HEK293 (cell line): ENCODE data around the gene RFTN1.

Experiments
- CTCF ChIA-PET: fragments of 350-600 bp; formaldehyde crosslinking; extraction: SDS; loops from one replicate; lab custom pipeline; 2021; ENCODE audit warnings: antibody characterized with exemption; lab: Yijun Ruan, JAX
- POLR2A ChIA-PET: fragments of 300-600 bp; formaldehyde crosslinking; extraction: SDS; loops from one replicate; lab custom pipeline; 2020; ENCODE audit warnings: antibody characterized with exemption, inconsistent platforms; lab: Yijun Ruan, JAX
- H3K27ac ChIP-seq: fragments of 200-500 bp; sonication (Bioruptor generic); 2 replicates; pipeline ENCODE4 v1.5.1; 2014; ENCODE audit warnings: low read depth, low read length, control low read depth, inconsistent platforms; ENCODE audit errors: extremely low read depth
- H3K36me3 ChIP-seq, 2 experiments: fragments of 200-500 bp in 1 of 2; sonication (Bioruptor generic) in 1 of 2; 1 replicate in 1 of 2; 2 replicates in 1 of 2; pipeline ENCODE4 v1.5.1; 2014 to 2017; ENCODE audit warnings: inconsistent platforms in 2 of 2, low read length in 2 of 2; ENCODE audit not compliant: control insufficient read depth in 2 of 2, insufficient read depth in 1 of 2
- H3K4me1 ChIP-seq: fragments of 200-500 bp; sonication (Bioruptor generic); 2 replicates; pipeline ENCODE4 v1.5.1; 2014; ENCODE audit warnings: mild to moderate bottlenecking, low read length, inconsistent platforms; ENCODE audit not compliant: control insufficient read depth, insufficient read depth
- H3K4me3 ChIP-seq: 2 replicates; pipeline ENCODE4 v1.5.1; 2011; ENCODE audit warnings: low read depth, mild to moderate bottlenecking, control low read depth, low read length, moderate library complexity
- H3K9me3 ChIP-seq: fragments of 200-500 bp; sonication (Bioruptor generic); 2 replicates; pipeline ENCODE4 v1.5.1; 2014; ENCODE audit warnings: low read depth, low read length, inconsistent platforms; ENCODE audit not compliant: control insufficient read depth, insufficient read depth
- FEZF1 ChIP-seq: fragments of 450-650 bp; formaldehyde crosslinking; IDR thresholded peaks from 2 replicates; pipeline ENCODE4 v1.5.1; 2016; ENCODE audit warnings: missing biosample characterization, missing genetic modification characterization
- GFI1B ChIP-seq: fragments of 450-650 bp; formaldehyde crosslinking; IDR thresholded peaks from 2 replicates; pipeline ENCODE4 v1.5.1; 2016; ENCODE audit warnings: missing biosample characterization, missing genetic modification characterization
- KLF1 ChIP-seq: fragments of 450-650 bp; formaldehyde crosslinking; IDR thresholded peaks from 2 replicates; pipeline ENCODE4 v1.5.1; 2016; ENCODE audit warnings: missing biosample characterization, missing genetic modification characterization
- OVOL3 ChIP-seq: fragments of 450-650 bp; formaldehyde crosslinking; IDR thresholded peaks from 2 replicates; pipeline ENCODE4 v1.5.1; 2016; ENCODE audit warnings: missing biosample characterization, missing genetic modification characterization
- PRDM1 ChIP-seq: fragments of 450-650 bp; formaldehyde crosslinking; IDR thresholded peaks from 2 replicates; pipeline ENCODE4; 2016; ENCODE audit warnings: missing biosample characterization, missing genetic modification characterization
- RBAK ChIP-seq: fragments of 450-650 bp; formaldehyde crosslinking; IDR thresholded peaks from 2 replicates; pipeline ENCODE4 v1.5.1; 2016; ENCODE audit warnings: missing biosample characterization, missing genetic modification characterization
- YY1 ChIP-seq: fragments of 450-650 bp; formaldehyde crosslinking; IDR thresholded peaks from 2 replicates; pipeline ENCODE4 v1.5.1; 2018; ENCODE audit warnings: missing biosample characterization, missing genetic modification characterization
- ZBTB48 ChIP-seq: fragments of 450-650 bp; formaldehyde crosslinking; IDR thresholded peaks from 2 replicates; pipeline ENCODE4 v1.5.1; 2016; ENCODE audit warnings: missing biosample characterization, missing genetic modification characterization
- ZNF2 ChIP-seq: fragments of 450-650 bp; formaldehyde crosslinking; IDR thresholded peaks from 2 replicates; pipeline ENCODE4 v1.5.1; 2016; ENCODE audit warnings: missing biosample characterization, missing genetic modification characterization
- ZNF202 ChIP-seq: fragments of 450-650 bp; formaldehyde crosslinking; IDR thresholded peaks from 2 replicates; pipeline ENCODE4 v1.5.1; 2016; ENCODE audit warnings: missing biosample characterization, missing genetic modification characterization, borderline replicate concordance
- ZNF37A ChIP-seq: fragments of 450-650 bp; IDR thresholded peaks from 2 replicates; pipeline ENCODE4 v1.5.1; 2018; ENCODE audit warnings: missing biosample characterization, missing genetic modification characterization
- ZNF404 ChIP-seq: fragments of 450-650 bp; formaldehyde crosslinking; IDR thresholded peaks from 2 replicates; pipeline ENCODE4 v1.5.1; 2017; ENCODE audit warnings: missing biosample characterization, missing genetic modification characterization
- ZNF530 ChIP-seq: fragments of 450-650 bp; formaldehyde crosslinking; IDR thresholded peaks from 2 replicates; pipeline ENCODE4 v1.5.1; 2016; ENCODE audit warnings: low read depth, missing biosample characterization, missing genetic modification characterization
- ZNF544 ChIP-seq: fragments of 450-650 bp; formaldehyde crosslinking; IDR thresholded peaks from 2 replicates; pipeline ENCODE4 v1.5.0; 2017; ENCODE audit warnings: missing biosample characterization, missing genetic modification characterization
- ZNF585B ChIP-seq: fragments of 450-650 bp; formaldehyde crosslinking; IDR thresholded peaks from 2 replicates; pipeline ENCODE4 v1.5.1; 2016; ENCODE audit warnings: missing biosample characterization, missing genetic modification characterization
- ZNF621 ChIP-seq: fragments of 450-650 bp; formaldehyde crosslinking; IDR thresholded peaks from 2 replicates; pipeline ENCODE4 v1.5.1; 2017; ENCODE audit warnings: missing biosample characterization, missing genetic modification characterization
- ZNF654 ChIP-seq: fragments of 450-650 bp; formaldehyde crosslinking; IDR thresholded peaks from 2 replicates; pipeline ENCODE4 v1.5.1; 2016; ENCODE audit warnings: low read depth, missing biosample characterization, missing genetic modification characterization
- ZSCAN16 ChIP-seq: fragments of 450-650 bp; formaldehyde crosslinking; IDR thresholded peaks from 2 replicates; pipeline ENCODE4 v1.5.1; 2016; ENCODE audit warnings: missing biosample characterization, missing genetic modification characterization
- TF ChIP-seq, protein P1 (sequence below): fragments of 450-650 bp; IDR thresholded peaks from 2 replicates; pipeline ENCODE4 v1.5.1; 2018; ENCODE audit warnings: missing biosample characterization, missing genetic modification characterization
- TF ChIP-seq, protein P2 (sequence below): fragments of 450-650 bp; formaldehyde crosslinking; IDR thresholded peaks from 2 replicates; pipeline ENCODE4 v1.5.1; 2017; ENCODE audit warnings: missing biosample characterization, missing genetic modification characterization
- TF ChIP-seq, protein P3 (sequence below): fragments of 450-650 bp; formaldehyde crosslinking; conservative IDR thresholded peaks from 2 replicates; pipeline ENCODE4 v1.5.1; 2016; ENCODE audit warnings: low read depth, missing biosample characterization, missing genetic modification characterization
- TF ChIP-seq, protein P4 (sequence below): fragments of 450-650 bp; formaldehyde crosslinking; IDR thresholded peaks from 2 replicates; pipeline ENCODE4 v1.5.1; 2016; ENCODE audit warnings: missing biosample characterization, missing genetic modification characterization

The RFTN1 gene

DNA sequence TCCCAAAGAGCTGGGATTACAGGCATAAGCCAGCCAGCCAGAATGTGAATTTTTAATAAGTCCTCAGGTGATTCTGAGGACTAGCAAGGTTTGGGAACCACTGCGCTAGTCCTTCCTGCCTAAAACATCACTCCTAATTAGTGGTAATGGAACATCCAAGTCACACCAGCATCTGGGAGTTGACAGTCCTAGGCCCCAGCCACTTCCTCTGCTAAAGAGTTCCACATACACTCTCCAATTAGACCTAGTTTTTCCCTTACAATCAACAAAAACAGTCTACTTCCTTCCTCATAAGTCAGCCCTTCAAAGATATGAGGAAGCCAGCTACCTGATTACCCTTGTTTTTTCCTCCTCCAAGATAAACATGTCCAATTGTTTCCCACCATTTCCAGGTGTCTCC is 170.4 kb downstream of the RFTN1 start:
- H3K27ac ChIP-seq = no peak overlapping the region
- ChIA-PET CTCF (interaction anchor here (0.6 to 1.0 kb wide), 2 partner anchors 25 to 198 kb away, joined by 3 to 4 read pairs; no protein-coding TSS in a partner anchor), POLR2A (no interaction called here)
- H3K4me1 ChIP-seq = no peaks in the 10 kb centered on the region
- peaks cover 0 to 6% of the 10 kb centered on the region in 2 experiments; a peak in 1 of 3 replicates for H3K36me3 ChIP-seq
- TF ChIP-seq, protein P1, sequence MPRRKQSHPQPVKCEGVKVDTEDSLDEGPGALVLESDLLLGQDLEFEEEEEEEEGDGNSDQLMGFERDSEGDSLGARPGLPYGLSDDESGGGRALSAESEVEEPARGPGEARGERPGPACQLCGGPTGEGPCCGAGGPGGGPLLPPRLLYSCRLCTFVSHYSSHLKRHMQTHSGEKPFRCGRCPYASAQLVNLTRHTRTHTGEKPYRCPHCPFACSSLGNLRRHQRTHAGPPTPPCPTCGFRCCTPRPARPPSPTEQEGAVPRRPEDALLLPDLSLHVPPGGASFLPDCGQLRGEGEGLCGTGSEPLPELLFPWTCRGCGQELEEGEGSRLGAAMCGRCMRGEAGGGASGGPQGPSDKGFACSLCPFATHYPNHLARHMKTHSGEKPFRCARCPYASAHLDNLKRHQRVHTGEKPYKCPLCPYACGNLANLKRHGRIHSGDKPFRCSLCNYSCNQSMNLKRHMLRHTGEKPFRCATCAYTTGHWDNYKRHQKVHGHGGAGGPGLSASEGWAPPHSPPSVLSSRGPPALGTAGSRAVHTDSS = no peak
- no peak for TF ChIP-seq ZNF404 (tag by site-specific recombination)
- TF ChIP-seq ZNF37A (tag by site-specific recombination) = no peak
- no peak for TF ChIP-seq ZNF544 (tag by site-specific recombination)
- TF ChIP-seq ZNF202 (tag by site-specific recombination) = no peak
- TF ChIP-seq FEZF1 (tag by site-specific recombination) = no peak
- TF ChIP-seq, protein P2, sequence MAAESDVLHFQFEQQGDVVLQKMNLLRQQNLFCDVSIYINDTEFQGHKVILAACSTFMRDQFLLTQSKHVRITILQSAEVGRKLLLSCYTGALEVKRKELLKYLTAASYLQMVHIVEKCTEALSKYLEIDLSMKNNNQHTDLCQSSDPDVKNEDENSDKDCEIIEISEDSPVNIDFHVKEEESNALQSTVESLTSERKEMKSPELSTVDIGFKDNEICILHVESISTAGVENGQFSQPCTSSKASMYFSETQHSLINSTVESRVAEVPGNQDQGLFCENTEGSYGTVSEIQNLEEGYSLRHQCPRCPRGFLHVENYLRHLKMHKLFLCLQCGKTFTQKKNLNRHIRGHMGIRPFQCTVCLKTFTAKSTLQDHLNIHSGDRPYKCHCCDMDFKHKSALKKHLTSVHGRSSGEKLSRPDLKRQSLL (tag by site-specific recombination) = no peak
- TF ChIP-seq ZNF654 (tag by site-specific recombination) = no peak
- TF ChIP-seq GFI1B (tag by site-specific recombination) = no peak
- TF ChIP-seq, protein P3, sequence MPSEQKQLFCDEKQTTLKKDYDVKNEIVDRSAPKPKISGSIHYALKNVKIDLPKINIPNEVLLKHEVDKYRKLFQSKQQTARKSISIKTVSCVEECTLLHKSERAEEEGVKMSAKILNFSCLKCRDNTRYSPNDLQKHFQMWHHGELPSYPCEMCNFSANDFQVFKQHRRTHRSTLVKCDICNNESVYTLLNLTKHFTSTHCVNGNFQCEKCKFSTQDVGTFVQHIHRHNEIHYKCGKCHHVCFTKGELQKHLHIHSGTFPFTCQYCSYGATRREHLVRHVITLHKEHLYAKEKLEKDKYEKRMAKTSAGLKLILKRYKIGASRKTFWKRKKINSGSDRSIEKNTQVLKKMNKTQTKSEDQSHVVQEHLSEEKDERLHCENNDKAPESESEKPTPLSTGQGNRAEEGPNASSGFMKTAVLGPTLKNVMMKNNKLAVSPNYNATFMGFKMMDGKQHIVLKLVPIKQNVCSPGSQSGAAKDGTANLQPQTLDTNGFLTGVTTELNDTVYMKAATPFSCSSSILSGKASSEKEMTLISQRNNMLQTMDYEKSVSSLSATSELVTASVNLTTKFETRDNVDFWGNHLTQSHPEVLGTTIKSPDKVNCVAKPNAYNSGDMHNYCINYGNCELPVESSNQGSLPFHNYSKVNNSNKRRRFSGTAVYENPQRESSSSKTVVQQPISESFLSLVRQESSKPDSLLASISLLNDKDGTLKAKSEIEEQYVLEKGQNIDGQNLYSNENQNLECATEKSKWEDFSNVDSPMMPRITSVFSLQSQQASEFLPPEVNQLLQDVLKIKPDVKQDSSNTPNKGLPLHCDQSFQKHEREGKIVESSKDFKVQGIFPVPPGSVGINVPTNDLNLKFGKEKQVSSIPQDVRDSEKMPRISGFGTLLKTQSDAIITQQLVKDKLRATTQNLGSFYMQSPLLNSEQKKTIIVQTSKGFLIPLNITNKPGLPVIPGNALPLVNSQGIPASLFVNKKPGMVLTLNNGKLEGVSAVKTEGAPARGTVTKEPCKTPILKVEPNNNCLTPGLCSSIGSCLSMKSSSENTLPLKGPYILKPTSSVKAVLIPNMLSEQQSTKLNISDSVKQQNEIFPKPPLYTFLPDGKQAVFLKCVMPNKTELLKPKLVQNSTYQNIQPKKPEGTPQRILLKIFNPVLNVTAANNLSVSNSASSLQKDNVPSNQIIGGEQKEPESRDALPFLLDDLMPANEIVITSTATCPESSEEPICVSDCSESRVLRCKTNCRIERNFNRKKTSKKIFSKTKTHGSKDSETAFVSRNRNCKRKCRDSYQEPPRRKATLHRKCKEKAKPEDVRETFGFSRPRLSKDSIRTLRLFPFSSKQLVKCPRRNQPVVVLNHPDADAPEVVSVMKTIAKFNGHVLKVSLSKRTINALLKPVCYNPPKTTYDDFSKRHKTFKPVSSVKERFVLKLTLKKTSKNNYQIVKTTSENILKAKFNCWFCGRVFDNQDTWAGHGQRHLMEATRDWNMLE (tag by site-specific recombination) = no peak
- TF ChIP-seq, protein P4, sequence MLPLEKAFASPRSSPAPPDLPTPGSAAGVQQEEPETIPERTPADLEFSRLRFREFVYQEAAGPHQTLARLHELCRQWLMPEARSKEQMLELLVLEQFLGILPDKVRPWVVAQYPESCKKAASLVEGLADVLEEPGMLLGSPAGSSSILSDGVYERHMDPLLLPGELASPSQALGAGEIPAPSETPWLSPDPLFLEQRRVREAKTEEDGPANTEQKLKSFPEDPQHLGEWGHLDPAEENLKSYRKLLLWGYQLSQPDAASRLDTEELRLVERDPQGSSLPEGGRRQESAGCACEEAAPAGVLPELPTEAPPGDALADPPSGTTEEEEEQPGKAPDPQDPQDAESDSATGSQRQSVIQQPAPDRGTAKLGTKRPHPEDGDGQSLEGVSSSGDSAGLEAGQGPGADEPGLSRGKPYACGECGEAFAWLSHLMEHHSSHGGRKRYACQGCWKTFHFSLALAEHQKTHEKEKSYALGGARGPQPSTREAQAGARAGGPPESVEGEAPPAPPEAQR (tag by site-specific recombination) = no peak
- no peak for TF ChIP-seq KLF1
- no peak for TF ChIP-seq ZSCAN16 (tag by site-specific recombination)
- TF ChIP-seq ZNF585B = no peak
- TF ChIP-seq YY1 (tag by site-specific recombination) = no peak
- TF ChIP-seq ZNF530 (tag by site-specific recombination) = no peak
- H3K9me3 ChIP-seq = no peaks in the 10 kb centered on the region
- no peak overlapping the region for H3K4me3 ChIP-seq

DNA sequence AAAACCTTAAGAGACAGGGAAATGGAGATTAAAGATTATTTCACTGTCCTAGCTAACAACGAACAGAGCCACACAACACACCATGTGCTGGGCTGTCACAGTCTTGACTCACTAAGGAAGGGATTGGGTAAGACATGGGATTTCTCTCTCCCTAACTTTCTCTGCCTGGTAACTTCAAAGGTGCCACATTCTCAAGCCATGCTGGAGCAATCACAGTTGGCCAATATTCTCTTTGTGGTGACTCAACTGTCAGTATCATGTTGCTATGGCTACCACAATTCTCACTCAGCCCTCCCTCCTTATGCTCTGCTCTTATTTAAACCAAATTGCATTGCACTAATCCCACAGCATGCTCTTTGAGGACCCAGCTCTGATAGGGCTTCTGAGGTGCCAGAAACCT is 174.5 kb downstream of the RFTN1 start:
- Histone ChIP-seq H3K4me3 (no peak overlapping the region), H3K36me3 (peaks cover 0 to 6% of the 10 kb centered on the region in 2 experiments; a peak in 1 of 3 replicates)
- TF ChIP-seq ZBTB48 (tag by site-specific recombination) (peak; percentile 27; the same call in 1 of the 2 replicates), OVOL3 (tag by site-specific recombination) (no peak), ZNF621 (no peak), RBAK (tag by site-specific recombination) (no peak), ZNF2 (no peak), PRDM1 (no peak)
- TF ChIP-seq, all 188 proteins: peak for 1
- POLR2A ChIA-PET = no interaction called here
- CTCF ChIA-PET = interaction anchor here (0.6 to 2.1 kb wide), 3 partner anchors 20 to 213 kb away, joined by 4 to 6 read pairs (median 5); no protein-coding TSS in a partner anchor
- no peaks in the 10 kb centered on the region for H3K9me3 ChIP-seq
- H3K27ac ChIP-seq = no peak overlapping the region
- H3K4me1 ChIP-seq = no peaks in the 10 kb centered on the region
